Right renal pelvis (tissue), 4 donors: ENCODE data around the gene PPIP5K1. TPM values are rescaled to one million over a fixed set of nuclear protein-coding genes. Genes with fewer than 3 reads are reported as not detected.

ENCODE experiments used
- DNase-seq, 4 donors: peaks; one replicate each; pipeline ENCODE4 v3.0.0-alpha.2; 2013; ENCODE audit warnings: low read depth in 4 of 4, low spot score in 3 of 4, missing footprints in 1 of 4
- polyA plus RNA-seq, 4 donors: library from polyadenylated mRNA; unstranded; fragments of 120-200 nt; gene quantifications; one replicate each; pipeline ENCODE4 v1.2.1, GENCODE V29; 2013; ENCODE audit not compliant: insufficient read length in 4 of 4

The PPIP5K1 gene
- polyA plus RNA-seq, 4 donors, result 19.3 to 24.8 (median 22.8) TPM

DNA sequence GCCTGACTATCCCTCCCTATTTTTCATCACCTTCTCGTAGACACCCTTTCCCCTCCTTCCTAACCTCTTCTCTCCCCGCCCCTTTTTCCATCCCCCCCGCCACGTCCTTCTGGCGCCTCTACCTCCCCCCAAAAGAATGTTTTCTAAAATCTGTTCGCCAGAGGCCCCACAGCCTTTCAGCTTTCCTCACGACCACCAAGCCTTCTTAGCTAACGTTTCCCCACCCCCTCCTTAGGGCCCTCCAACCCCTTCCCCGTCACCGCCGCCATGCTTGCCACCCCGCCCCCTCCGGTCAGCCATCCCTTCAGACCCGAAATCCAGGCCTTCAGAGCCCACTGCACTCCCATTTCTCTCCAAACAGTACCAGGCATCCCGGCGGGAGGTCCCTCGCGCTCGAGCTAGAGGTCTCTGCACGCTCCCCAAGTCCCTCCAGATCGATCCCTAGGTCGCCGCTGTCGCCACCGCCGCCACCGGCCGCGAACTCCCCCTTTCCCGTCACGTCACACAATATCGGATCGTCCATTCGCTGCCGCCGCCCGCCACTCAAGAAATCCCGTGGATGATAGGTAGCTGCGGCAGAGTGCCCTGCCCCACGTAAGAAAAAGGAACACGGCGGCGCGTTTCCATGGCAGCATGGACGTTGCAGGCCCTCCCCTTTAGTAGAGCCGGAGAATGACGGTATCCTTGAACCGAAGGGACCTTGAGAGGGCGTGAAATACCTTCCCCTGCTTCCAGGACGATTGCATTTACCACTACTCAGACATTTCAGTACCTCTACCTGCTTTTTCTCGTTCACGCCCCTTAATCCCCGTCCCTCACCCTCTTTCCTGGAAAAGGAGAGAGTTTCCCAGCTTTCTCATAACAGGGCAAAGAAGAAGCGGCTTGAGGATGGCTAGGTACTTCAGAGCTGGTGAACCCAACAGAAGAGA lies 97.1 kb downstream of the PPIP5K1 start, which contains the start of gene TP53BP1:
Gene TP53BP1 (minus strand): TSS at position 484 of the 929 bp plus-strand sequence. CDS start 113 bp downstream, at position 371.
- peak; percentile 85 to 87 (median 86) for DNase-seq

- no peak for DNase-seq
Measured at GRCh38 chr15:43492266-43492665, 97.7 kb downstream of the PPIP5K1 start.

GRCh38 chr15:43489191-43489590 lies 100.8 kb downstream of the PPIP5K1 start:
- no peak for DNase-seq

DNA sequence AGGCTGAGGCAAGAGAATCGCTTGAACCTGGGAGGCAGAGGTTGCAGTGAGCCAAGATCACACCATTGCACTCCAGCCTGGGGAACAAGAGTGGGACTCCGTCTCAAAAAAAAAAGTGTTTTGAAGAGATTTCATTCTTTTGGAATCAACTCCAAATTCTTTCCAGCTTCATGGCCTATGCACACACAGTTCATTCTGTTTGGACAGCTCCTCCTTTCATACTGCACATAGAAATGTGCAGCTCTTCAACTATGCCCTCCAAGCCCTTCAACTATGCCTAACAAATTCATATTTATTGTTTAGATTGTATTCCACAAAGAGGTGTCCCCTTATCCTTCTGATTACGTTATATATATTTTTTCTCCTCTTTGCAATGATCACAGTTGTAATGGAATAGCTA lies 101.2 kb downstream of the PPIP5K1 start:
- DNase-seq, result no peak

- no peak for DNase-seq
Measured at GRCh38 chr15:43487271-43487895, 102.6 kb downstream of the PPIP5K1 start.

DNA sequence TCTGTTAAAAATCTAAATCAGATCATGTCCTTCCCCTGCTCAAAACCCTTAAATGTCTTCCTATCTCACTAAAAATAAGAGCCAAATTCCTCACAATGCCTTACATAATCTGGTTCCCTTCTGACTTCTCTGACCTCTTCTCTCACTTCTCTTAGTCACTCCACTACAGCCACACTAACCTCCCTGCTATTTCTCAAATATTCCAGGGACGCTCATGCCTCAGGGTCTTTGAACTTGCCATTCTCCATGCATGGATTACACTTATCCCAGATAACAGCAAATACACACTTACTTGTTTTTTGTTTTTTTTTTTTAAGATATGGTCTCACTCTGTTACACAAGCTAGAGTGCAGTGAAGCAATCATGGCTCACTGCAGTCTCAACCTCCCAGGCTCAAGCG lies 105.6 kb downstream of the PPIP5K1 start:
- DNase-seq, result no peak

Other genes with a start within 250 kb of the PPIP5K1 start
- 10 to 100 TPM; 24.5 to 28.7 (median 26.3) TPM for gene ZSCAN29, start 219.2 kb downstream of the PPIP5K1 start, polyA plus RNA-seq
- 10 to 100 TPM; 21.4 to 24.2 (median 23.3) TPM for gene TUBGCP4, start 219.1 kb downstream of the PPIP5K1 start, polyA plus RNA-seq
- gene TP53BP1, start 97.1 kb downstream of the PPIP5K1 start, polyA plus RNA-seq, result 10 to 100 TPM; 67.7 to 78.1 (median 72.6) TPM
- 1 to 10 TPM; 7.5 to 8.9 (median 8.3) TPM for gene MAP1A, start 72.6 kb downstream of the PPIP5K1 start, polyA plus RNA-seq
- gene CKMT1B, start 3.8 kb upstream of the PPIP5K1 start, polyA plus RNA-seq, result 1 to 10 TPM; 2.5 to 4.2 (median 3.1) TPM
- gene STRC, start 28.6 kb upstream of the PPIP5K1 start, polyA plus RNA-seq, result 1 to 10 TPM in 2 of 4 donors, under 1 TPM in 2; 0.35 to 1.7 (median 0.92) TPM
- gene CATSPER2, start 58.6 kb upstream of the PPIP5K1 start, polyA plus RNA-seq, result 1 to 10 TPM; 2.1 to 6.9 (median 4.2) TPM
- 1 to 10 TPM in 3 of 4 donors, under 1 TPM in 1; 0.84 to 3.1 (median 1.7) TPM for gene CKMT1A, start 103.7 kb upstream of the PPIP5K1 start, polyA plus RNA-seq
- gene PDIA3, start 156.2 kb upstream of the PPIP5K1 start, polyA plus RNA-seq, result 100 to 1,000 TPM; 595 to 674 (median 634) TPM
- 1 to 10 TPM; 2.9 to 3.9 (median 3.1) TPM for gene ELL3, start 186.8 kb upstream of the PPIP5K1 start, polyA plus RNA-seq
- gene SERF2, start 202.1 kb upstream of the PPIP5K1 start, polyA plus RNA-seq, result 100 to 1,000 TPM; 602 to 717 (median 629) TPM
- under 1 TPM in 1 of 4 donors, not detected in 3; 0.26 TPM for gene SERINC4, start 210.0 kb upstream of the PPIP5K1 start, polyA plus RNA-seq
- gene HYPK, start 210.4 kb upstream of the PPIP5K1 start, polyA plus RNA-seq, result 10 to 100 TPM in 3 of 4 donors, 1 to 10 TPM in 1; 8.6 to 13.6 (median 11.3) TPM
- gene MFAP1, start 234.5 kb upstream of the PPIP5K1 start, polyA plus RNA-seq, result 10 to 100 TPM; 63.6 to 69.5 (median 67.2) TPM
- 10 to 100 TPM; 13.4 to 14.9 (median 14.7) TPM for gene WDR76, start 236.8 kb upstream of the PPIP5K1 start, polyA plus RNA-seq